ENCODE measurements around the gene FBXL17. TPM values are rescaled to one million over a fixed set of nuclear protein-coding genes. Genes with fewer than 3 reads are reported as not detected.

FBXL17 gene
- total RNA-seq, 3 donors from 2014 or later: 22.6 to 31.3 (median 28.8) TPM

DNA sequence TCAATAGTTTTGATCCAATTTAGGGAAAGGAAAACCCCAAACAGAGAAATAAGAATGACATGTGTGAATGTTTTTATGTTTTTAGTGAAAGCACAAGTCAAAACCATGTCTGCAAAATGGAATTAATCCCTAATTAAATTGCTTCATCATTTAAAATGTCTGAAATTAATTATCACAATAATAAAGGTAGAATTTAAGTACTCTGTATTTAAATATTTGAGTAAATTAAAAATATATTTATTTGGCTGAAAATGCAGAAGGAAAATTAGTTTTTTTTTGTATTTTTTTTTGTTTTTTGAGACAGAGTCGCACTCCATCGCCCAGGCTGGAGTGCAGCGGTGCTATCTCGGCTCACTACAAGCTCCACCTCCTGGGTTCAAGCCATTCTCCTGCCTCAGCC is 380.7 kb downstream of the FBXL17 start:
- Histone ChIP-seq H3K9me3 (no peaks in the 10 kb centered on the region), H3K4me3 (no peak overlapping the region), H3K4me1 (no peaks in the 10 kb centered on the region), H3K27me3 (no peaks in the 10 kb centered on the region), H3K27ac (no peak overlapping the region), H3K36me3 (no peaks in the 10 kb centered on the region)
- no peak for DNase-seq (ENCODE audit: low spot score in 2 of 2)
- intact Hi-C loops (cut with DNase I; ENCODE audit: low total_unique reads): no loop called here
- no peak for TF ChIP-seq POLR2AphosphoS5 (IDR thresholded peaks at IDR 0.05)
- no peak for TF ChIP-seq POLR2A (IDR thresholded peaks at IDR 0.05)
- TF ChIP-seq, protein P1, sequence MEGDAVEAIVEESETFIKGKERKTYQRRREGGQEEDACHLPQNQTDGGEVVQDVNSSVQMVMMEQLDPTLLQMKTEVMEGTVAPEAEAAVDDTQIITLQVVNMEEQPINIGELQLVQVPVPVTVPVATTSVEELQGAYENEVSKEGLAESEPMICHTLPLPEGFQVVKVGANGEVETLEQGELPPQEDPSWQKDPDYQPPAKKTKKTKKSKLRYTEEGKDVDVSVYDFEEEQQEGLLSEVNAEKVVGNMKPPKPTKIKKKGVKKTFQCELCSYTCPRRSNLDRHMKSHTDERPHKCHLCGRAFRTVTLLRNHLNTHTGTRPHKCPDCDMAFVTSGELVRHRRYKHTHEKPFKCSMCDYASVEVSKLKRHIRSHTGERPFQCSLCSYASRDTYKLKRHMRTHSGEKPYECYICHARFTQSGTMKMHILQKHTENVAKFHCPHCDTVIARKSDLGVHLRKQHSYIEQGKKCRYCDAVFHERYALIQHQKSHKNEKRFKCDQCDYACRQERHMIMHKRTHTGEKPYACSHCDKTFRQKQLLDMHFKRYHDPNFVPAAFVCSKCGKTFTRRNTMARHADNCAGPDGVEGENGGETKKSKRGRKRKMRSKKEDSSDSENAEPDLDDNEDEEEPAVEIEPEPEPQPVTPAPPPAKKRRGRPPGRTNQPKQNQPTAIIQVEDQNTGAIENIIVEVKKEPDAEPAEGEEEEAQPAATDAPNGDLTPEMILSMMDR (IDR thresholded peaks at IDR 0.05): no peak

DNA sequence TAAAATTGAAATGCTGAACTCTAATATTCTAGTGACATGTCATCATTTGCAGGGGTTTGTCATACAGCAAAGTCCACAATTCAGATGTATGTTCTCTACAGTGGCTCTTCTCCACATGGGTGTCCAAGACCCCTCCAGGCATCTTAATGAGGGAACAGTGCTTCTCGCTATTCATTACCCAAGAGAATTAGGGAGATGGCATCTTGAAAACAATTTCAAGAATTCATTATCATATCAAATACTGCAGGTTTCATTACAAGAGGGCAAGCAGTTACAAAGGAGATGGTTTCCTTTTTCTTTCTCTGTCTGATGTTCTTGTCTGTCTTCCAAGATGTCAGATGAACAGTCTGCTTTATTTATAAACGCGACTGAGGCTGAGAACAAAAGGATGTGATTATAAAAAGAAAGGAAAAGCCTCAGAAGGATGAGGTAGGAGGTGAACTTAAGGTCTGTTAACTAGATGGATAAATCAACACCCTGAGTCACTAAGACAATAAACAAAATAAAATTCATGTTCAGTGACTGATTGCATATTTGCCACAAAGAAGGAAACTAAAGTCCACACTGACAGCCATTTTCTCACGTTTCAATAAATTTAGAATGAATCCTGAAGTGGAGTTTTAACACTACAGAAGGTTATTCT is 384.4 kb downstream of the FBXL17 start:
- intact Hi-C loops (cut with DNase I; ENCODE audit: low total_unique reads): no loop called here
- H3K36me3 ChIP-seq: no peaks in the 10 kb centered on the region
- no peaks in the 10 kb centered on the region for H3K9me3 ChIP-seq
- no peak overlapping the region for H3K4me3 ChIP-seq
- no peak for DNase-seq (ENCODE audit: low spot score in 2 of 2)
- H3K27ac ChIP-seq: no peak overlapping the region
- TF ChIP-seq POLR2AphosphoS5 (IDR thresholded peaks at IDR 0.05): no peak
- TF ChIP-seq, protein P1 (IDR thresholded peaks at IDR 0.05): no peak
- no peak for TF ChIP-seq POLR2A (IDR thresholded peaks at IDR 0.05)
- no peaks in the 10 kb centered on the region for H3K27me3 ChIP-seq
- H3K4me1 ChIP-seq: no peaks in the 10 kb centered on the region

DNA sequence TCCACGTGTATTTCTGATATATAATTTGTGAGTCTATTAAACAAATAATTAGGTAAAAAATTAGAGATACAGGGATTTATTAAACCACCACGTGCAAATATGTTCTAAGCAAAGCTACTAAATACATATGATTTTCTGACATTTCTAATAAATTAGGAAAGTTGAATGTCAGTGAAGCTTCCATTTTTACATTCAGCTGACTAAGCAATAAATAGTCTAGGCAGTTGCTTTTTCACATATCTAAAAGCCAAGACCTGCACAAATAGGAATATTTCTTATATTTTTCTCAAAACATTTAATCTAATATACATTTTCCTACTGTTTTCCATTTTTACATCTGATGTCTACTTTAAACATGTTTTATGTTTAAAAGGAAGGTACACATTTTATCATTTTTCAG is 388.6 kb downstream of the FBXL17 start:
- Histone ChIP-seq H3K9me3 (no peaks in the 10 kb centered on the region), H3K27ac (no peak overlapping the region), H3K4me1 (no peaks in the 10 kb centered on the region), H3K27me3 (no peaks in the 10 kb centered on the region), H3K36me3 (no peaks in the 10 kb centered on the region), H3K4me3 (no peak overlapping the region)
- no peak for DNase-seq (ENCODE audit: low spot score in 2 of 2)
- intact Hi-C loops (cut with DNase I; ENCODE audit: low total_unique reads): no loop called here
- no peak for TF ChIP-seq POLR2AphosphoS5 (IDR thresholded peaks at IDR 0.05)
- TF ChIP-seq, protein P1 (IDR thresholded peaks at IDR 0.05): no peak
- TF ChIP-seq POLR2A (IDR thresholded peaks at IDR 0.05): no peak

DNA sequence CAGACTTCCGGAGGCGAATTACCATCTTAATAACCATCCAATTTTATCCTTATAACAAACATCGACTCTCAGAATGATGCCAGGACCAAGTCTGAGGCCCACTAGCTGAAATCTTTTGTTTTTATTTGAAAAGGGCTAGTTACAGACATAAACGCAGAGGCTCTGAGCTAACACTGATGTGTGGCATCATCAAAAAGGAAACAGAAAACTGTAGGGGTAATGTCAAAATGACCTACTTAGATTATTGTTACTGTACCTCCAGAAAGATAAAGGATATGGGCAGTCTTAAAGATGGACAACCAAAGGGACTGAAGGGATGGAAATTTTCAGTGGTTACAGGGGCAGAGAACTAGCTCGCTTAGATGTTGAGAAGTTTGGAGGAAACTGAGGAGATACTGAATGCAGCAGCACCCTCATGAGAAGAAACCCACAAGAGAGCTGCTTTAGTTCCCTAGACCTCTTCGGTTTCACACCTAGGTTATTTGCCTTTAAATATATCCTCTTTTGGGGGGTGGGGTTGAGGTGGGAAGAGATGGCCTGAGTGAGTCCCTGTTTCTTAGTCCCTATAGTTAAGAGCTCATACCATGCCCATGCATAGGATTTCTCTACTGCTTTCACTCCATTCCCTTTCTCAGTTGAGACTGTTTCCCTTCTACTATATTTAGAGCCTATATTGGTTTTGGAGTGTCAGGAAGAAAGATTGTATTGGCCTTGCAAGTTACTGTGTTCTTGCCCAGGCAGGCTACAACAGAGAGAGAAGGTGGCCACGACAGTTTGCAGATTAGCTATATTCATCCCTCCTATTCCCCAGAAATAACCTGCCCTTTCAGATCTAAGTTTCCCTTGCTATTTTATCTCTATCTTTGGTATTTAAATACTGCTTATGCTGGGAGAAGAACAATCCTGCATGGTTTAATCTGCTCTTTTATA is 390.8 kb downstream of the FBXL17 start:
- intact Hi-C loops (cut with DNase I; ENCODE audit: low total_unique reads): no loop called here
- Histone ChIP-seq H3K27me3 (no peaks in the 10 kb centered on the region), H3K4me1 (no peaks in the 10 kb centered on the region), H3K36me3 (no peaks in the 10 kb centered on the region), H3K4me3 (no peak overlapping the region), H3K27ac (no peak overlapping the region), H3K9me3 (no peaks in the 10 kb centered on the region)
- no peak for DNase-seq (ENCODE audit: low spot score in 2 of 2)
- TF ChIP-seq POLR2AphosphoS5 (IDR thresholded peaks at IDR 0.05): no peak
- TF ChIP-seq, protein P1 (IDR thresholded peaks at IDR 0.05): no peak
- no peak for TF ChIP-seq POLR2A (IDR thresholded peaks at IDR 0.05)

DNA sequence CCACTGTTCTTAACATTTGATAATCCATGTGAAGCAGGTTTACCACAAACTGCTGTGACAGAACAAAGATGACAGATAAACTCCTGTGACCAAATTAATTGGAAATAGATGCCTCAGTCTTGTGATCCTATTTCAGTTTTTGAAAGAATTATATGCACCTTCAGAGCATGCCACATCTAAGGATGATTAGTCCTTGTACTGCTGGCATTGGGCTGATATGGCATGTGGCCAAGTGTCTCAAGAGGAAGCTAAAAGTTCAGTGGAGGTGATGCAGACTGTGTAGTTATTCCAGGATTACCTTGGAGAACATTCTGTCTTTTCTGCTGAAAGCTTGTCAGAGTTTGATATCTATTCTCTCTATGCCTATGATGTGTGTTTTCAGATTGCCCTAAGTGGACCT is 396.8 kb downstream of the FBXL17 start:
- no peak for DNase-seq (ENCODE audit: low spot score in 2 of 2)
- no peaks in the 10 kb centered on the region for H3K9me3 ChIP-seq
- intact Hi-C loops (cut with DNase I; ENCODE audit: low total_unique reads): no loop called here
- no peak overlapping the region for H3K27ac ChIP-seq
- TF ChIP-seq POLR2A (IDR thresholded peaks at IDR 0.05) (no peak), POLR2AphosphoS5 (IDR thresholded peaks at IDR 0.05) (no peak)
- TF ChIP-seq, protein P1 (IDR thresholded peaks at IDR 0.05): no peak
- no peaks in the 10 kb centered on the region for H3K36me3 ChIP-seq
- H3K4me3 ChIP-seq: no peak overlapping the region
- H3K27me3 ChIP-seq: no peaks in the 10 kb centered on the region
- H3K4me1 ChIP-seq: no peaks in the 10 kb centered on the region

Measured in breast epithelium (tissue), 4 donors.